Measurements from ENCODE around the gene RELT. TPM values are rescaled to one million over a fixed set of nuclear protein-coding genes. Genes with fewer than 3 reads are reported as not detected.

Gene RELT
- total RNA-seq, 1 experiment from 2014 or later, result 13.8 TPM

GRCh38 chr11:73386016-73386415 lies 9.8 kb downstream of the RELT start:
- no TSS peak for BruUV-seq (replicated peaks)
- no peak for DNase-seq (ENCODE audit: low read depth, low spot score)
- peaks cover 7 to 46% of the 10 kb centered on the region in 2 experiments; a peak in 3 of 4 replicates for H3K4me1 ChIP-seq (ENCODE audit: control insufficient read depth in 1 of 2, insufficient read depth in 2 of 2, low read length in 2 of 2)
- POLR2A ChIA-PET, result no interaction called here
- no peaks in the 10 kb centered on the region for H3K9me2 ChIP-seq (ENCODE audit: insufficient read depth)
- no peak overlapping the region for H3K4me2 ChIP-seq (ENCODE audit: low read length)
- H2AFZ ChIP-seq (ENCODE audit: low read depth, low read length, poor library complexity, severe bottlenecking), result no peak overlapping the region
- peaks cover 0 to 3% of the 10 kb centered on the region in 2 experiments; a peak in 1 of 4 replicates for H3K36me3 ChIP-seq (ENCODE audit: control insufficient read depth in 1 of 2, insufficient read depth in 2 of 2, low read length in 2 of 2)
- H4K20me1 ChIP-seq (ENCODE audit: insufficient read depth), result no peaks in the 10 kb centered on the region
- H3K9ac ChIP-seq (ENCODE audit: low read length), result no peak overlapping the region
- no peaks in the 10 kb centered on the region for H3K27me3 ChIP-seq (ENCODE audit: insufficient read depth, low read length)
- peaks cover 92% of the 10 kb centered on the region for H3K79me2 ChIP-seq (ENCODE audit: insufficient read depth, low read length)
- CTCF ChIA-PET, result no interaction called here
- H3K27ac ChIP-seq (ENCODE audit: low read depth, low read length), result no peak overlapping the region; the same call in 1 of the 2 replicates
- no peaks in the 10 kb centered on the region for H3K9me3 ChIP-seq (ENCODE audit: control insufficient read depth in 1 of 2, insufficient read depth in 1 of 2, low read depth in 1 of 2, low read length in 2 of 2)
- RAD21 ChIA-PET (ENCODE audit: low non-redundant PET in 1 of 2, low total read pairs in 2 of 2, uncharacterized antibody in 2 of 2, unreplicated experiment in 2 of 2), result no interaction called here
- no peak overlapping the region for H3K4me3 ChIP-seq (replicated peaks in 1 of 2; ENCODE audit: low read depth in 1 of 2, low read length in 2 of 2)
- no peak for TF ChIP-seq ZBTB33 (IDR thresholded peaks at IDR 0.05; ENCODE audit: extremely low read depth, insufficient replicate concordance, low read length)
- TF ChIP-seq ATF3 (IDR thresholded peaks at IDR 0.05), result no peak
- no peak for TF ChIP-seq CBX3 (IDR thresholded peaks at IDR 0.05; ENCODE audit: low read depth)
- TF ChIP-seq RAD21 (IDR thresholded peaks at IDR 0.05; ENCODE audit: low read depth), result no peak
- TF ChIP-seq SRF (IDR thresholded peaks at IDR 0.05; ENCODE audit: low read depth), result no peak
- no peak for TF ChIP-seq JUND (IDR thresholded peaks at IDR 0.05)
- no peak for TF ChIP-seq SP1 (IDR thresholded peaks at IDR 0.05; ENCODE audit: low read depth)
- no peak for TF ChIP-seq POLR2A (IDR thresholded peaks at IDR 0.05; ENCODE audit: borderline replicate concordance, extremely low read depth, insufficient read depth, insufficient read length)
- TF ChIP-seq ELF1 (IDR thresholded peaks at IDR 0.05; ENCODE audit: borderline replicate concordance, low read depth), result no peak
- no peak for TF ChIP-seq POLR2AphosphoS5 (IDR thresholded peaks at IDR 0.05; ENCODE audit: low read depth, low read length)
- ATAC-seq, result no peak
- intact Hi-C loops (cut with micrococcal nuclease), result no loop called here
